Tibial artery (tissue), 4 donors: ENCODE results near the gene CNOT1.

ENCODE experiments used
- DNase-seq, 2 donors: peaks; one replicate each; pipeline ENCODE4 v3.0.0-alpha.2; 2019
- H3K27ac ChIP-seq, 2 donors: fragments of 200-600 bp; sonication (generic) in 1 of 2; 1 replicate in 1 of 2; 2 replicates in 1 of 2; pipeline ENCODE4 v1.5.1; 2018 to 2019; ENCODE audit warnings: mild to moderate bottlenecking in 1 of 2
- H3K27me3 ChIP-seq, 2 donors: fragments of 200-600 bp; sonication (generic) in 1 of 2; one replicate each; pipeline versions ENCODE4 v1.5.1 to v1.6.0; 2016 to 2019
- H3K36me3 ChIP-seq, 3 donors: fragments of 200-600 bp; sonication (generic) in 2 of 3; one replicate each; pipeline ENCODE4 v1.5.1; 2016 to 2019; ENCODE audit warnings: mild to moderate bottlenecking in 2 of 3
- H3K4me1 ChIP-seq, 4 donors: fragments of 200-600 bp; sonication (generic) in 2 of 4; 1 replicate in 3 of 4; 2 replicates in 1 of 4; pipeline ENCODE4 v1.5.1; 2016 to 2019
- H3K4me3 ChIP-seq, 2 donors: fragments of 200-600 bp; sonication (generic) in 1 of 2; 1 replicate in 1 of 2; 2 replicates in 1 of 2; pipeline ENCODE4 v1.5.1; 2018 to 2019; ENCODE audit warnings: mild to moderate bottlenecking in 2 of 2
- H3K9me3 ChIP-seq, 3 donors: fragments of 200-600 bp; sonication (generic) in 1 of 3; one replicate each; pipeline ENCODE4 v1.5.1; 2016 to 2019
- intact Hi-C: fragments of 100-400 bp; cut with DNase I; formaldehyde crosslinking; loops from one replicate; pipeline ENCODE4 v1.15.0; 2023; ENCODE audit warnings: low total_unique reads
- TF ChIP-seq, protein P1 (sequence below), 2 experiments: fragments of 200-600 bp in 1 of 2; fragments of 450-650 bp in 1 of 2; IDR thresholded peaks; one replicate each; pipeline ENCODE4 v1.5.1; 2017 to 2019; ENCODE audit warnings: antibody characterized with exemption in 2 of 2, mild to moderate bottlenecking in 1 of 2, moderate library complexity in 1 of 2

The CNOT1 gene

DNA sequence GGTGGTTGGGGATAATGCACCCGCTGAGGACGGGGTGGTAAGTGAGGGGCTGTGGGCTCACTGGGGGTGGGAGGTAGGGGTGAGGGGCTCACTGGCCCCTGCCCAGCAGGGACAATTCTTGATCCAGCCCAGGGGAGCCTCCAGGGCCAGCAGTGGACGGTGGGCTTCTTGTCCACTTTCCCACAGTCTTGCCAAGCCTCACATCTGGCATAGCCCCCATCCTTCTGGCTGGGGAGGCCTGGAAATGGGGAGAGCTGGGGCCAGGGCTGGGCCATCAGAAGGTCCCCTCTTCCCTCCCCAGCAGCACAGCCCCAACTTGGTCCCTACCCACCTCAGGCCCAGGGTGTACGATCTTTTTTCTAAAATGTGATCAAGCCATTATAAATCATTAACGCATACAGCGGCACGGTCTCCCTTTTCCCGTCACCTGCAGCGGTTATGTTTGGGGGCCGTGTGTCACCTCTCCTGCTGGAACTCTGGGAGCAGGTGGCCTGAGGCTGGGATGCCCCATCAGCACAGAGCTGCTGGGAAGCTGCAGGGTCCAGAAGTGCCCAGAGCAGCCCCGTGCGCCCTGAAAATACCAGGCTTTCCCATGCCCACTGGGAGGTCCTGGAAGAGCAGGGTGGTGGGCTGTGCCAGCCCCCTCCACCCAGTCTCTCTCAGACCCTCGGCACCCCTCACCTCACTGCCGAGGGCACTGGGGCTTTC, 121.5 kb downstream of the CNOT1 start:
- no peaks in the 10 kb centered on the region for H3K9me3 ChIP-seq
- TF ChIP-seq, protein P1, sequence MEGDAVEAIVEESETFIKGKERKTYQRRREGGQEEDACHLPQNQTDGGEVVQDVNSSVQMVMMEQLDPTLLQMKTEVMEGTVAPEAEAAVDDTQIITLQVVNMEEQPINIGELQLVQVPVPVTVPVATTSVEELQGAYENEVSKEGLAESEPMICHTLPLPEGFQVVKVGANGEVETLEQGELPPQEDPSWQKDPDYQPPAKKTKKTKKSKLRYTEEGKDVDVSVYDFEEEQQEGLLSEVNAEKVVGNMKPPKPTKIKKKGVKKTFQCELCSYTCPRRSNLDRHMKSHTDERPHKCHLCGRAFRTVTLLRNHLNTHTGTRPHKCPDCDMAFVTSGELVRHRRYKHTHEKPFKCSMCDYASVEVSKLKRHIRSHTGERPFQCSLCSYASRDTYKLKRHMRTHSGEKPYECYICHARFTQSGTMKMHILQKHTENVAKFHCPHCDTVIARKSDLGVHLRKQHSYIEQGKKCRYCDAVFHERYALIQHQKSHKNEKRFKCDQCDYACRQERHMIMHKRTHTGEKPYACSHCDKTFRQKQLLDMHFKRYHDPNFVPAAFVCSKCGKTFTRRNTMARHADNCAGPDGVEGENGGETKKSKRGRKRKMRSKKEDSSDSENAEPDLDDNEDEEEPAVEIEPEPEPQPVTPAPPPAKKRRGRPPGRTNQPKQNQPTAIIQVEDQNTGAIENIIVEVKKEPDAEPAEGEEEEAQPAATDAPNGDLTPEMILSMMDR (IDR thresholded peaks at IDR 0.05) = no peak
- H3K4me3 ChIP-seq = no peak overlapping the region
- H3K4me1 ChIP-seq = no peaks in the 10 kb centered on the region
- H3K36me3 ChIP-seq = no peaks in the 10 kb centered on the region
- intact Hi-C loops = loop anchor here (10.0 kb wide), 1 partner anchor 247 kb away; no protein-coding TSS in a partner anchor
- no peak overlapping the region for H3K27ac ChIP-seq
- peak in 1 of 2 donors; percentile 60 for DNase-seq
- peaks cover 0 to 35% of the 10 kb centered on the region in 2 donors for H3K27me3 ChIP-seq

DNA sequence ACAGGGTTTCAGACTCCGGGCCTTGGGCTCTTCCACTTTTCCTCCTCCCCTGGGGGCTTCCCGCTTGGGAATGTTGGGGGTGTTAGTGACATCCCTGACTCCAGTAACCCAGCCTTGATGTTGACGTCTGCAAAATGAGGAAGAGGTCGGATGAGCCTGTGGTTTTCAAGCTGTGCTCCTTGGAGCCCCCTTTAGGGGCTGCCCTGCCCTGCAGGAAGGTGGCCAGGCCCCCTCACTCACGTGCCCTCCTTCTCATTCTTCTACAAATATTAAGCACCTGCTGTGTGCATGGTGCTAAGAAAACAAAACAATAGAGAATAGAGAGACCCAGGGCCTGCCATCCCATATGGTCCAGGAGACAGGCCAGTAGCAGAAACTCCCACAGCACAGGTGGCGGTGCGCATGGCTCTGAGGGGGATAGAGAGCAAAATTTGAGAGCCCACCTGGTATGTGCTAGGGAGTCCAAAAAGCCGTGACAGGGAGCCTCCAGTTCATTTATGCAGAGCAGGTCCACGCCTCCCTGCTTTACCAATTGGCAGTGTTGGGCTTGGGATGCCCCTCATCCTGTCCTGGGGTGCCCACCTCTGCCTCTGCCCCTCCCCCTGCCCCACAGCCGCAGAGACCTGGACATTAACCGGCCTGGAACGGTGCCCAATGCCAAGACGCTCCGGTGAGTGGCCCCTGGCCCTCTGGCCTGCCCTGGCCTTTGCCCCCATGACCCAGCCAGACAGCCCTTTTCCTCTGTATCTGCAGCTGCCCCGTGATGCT, 122.2 kb downstream of the CNOT1 start:
- TF ChIP-seq, protein P1 (IDR thresholded peaks at IDR 0.05) = no peak
- H3K4me1 ChIP-seq = no peaks in the 10 kb centered on the region
- H3K27me3 ChIP-seq = peaks cover 0 to 42% of the 10 kb centered on the region in 2 donors
- no peaks in the 10 kb centered on the region for H3K9me3 ChIP-seq
- peak in 1 of 2 donors; percentile 56 for DNase-seq
- intact Hi-C loops = loop anchor here (10.0 kb wide), 1 partner anchor 247 kb away; no protein-coding TSS in a partner anchor
- H3K36me3 ChIP-seq = no peaks in the 10 kb centered on the region
- H3K27ac ChIP-seq = no peak overlapping the region
- H3K4me3 ChIP-seq = no peak overlapping the region

DNA sequence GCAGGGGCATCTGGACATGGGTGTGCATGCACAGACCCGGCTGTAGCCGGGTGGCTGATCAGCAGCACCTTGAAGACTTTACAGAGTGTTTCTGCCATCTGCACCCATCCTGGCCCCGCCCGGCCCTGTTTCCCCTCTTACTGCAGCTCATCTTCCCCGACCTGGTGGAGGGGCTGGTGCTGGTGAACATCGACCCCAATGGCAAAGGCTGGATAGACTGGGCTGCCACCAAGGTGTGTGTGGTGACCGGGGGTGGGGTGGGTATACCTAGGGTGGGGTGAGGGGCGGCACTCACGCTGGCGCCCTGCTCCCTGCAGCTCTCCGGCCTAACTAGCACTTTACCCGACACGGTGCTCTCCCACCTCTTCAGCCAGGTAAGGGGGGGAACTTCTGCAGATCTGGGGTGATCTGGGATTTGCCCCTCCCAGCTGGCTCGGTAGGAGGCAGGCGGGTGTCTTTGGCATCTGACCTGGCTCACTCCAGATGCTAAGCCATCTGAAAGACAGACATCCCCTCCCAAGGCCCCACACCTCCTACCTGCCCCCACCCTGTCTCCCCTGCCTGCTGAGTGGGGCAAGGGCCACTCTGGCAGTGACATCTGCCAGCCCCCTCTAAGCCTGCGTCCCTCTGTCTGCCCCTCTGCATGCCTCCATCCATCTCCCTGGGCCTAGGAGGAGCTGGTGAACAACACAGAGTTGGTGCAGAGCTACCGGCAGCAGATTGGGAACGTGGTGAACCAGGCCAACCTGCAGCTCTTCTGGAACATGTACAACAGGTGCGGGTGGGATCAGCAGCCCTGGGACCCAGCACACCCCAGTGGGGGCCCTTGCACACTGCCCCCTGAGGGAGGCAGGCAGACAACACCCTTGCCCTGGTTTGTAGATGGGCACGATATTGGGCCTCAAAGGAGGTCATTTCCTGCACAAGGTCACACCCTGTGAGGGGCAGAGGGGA, 123.1 kb downstream of the CNOT1 start:
- peak in 1 of 2 donors; percentile 62 for DNase-seq
- H3K36me3 ChIP-seq = no peaks in the 10 kb centered on the region
- intact Hi-C loops = loop anchor here (10.0 kb wide), 1 partner anchor 248 kb away; no protein-coding TSS in a partner anchor
- H3K27ac ChIP-seq = no peak overlapping the region
- TF ChIP-seq, protein P1 (IDR thresholded peaks at IDR 0.05) = no peak
- peaks cover 0 to 51% of the 10 kb centered on the region in 2 donors for H3K27me3 ChIP-seq
- H3K4me3 ChIP-seq = no peak overlapping the region
- H3K4me1 ChIP-seq = peaks cover 0 to 2% (median under 1%) of the 10 kb centered on the region in 4 donors
- H3K9me3 ChIP-seq = no peaks in the 10 kb centered on the region

DNA sequence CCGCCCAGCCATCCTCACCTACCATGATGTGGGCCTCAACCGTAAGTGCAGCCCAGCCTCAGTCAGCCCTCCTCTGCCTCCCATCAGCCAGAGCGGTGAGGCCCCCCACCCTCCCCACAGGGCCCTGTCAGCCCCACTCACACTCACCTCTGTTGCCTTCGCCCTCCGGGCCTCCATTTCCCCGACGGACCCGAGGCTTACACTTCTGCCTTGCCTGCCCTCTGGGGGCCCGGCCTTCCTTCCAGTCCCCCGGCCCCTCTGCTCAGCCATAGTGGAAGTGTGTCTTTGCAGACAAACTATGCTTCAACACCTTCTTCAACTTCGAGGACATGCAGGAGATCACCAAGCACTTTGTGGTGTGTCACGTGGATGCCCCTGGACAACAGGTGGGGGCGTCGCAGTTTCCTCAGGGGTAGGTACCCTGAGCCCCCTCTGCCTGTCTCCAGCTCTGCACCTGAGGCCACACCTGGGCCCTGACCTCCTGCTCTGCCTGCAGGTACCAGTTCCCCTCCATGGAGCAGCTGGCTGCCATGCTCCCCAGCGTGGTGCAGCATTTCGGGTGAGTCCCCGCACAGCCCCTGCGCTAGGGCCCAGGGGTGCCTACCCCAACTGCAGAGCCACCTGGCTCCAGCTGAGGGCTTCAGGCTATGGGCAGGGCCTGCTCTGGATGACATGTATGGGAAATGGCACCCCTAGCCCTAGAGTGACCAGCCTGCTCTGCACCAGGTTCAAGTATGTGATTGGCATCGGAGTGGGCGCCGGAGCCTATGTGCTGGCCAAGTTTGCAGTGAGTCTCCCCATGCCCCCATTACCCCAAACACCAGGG, 125.5 kb downstream of the CNOT1 start:
- peaks cover 0 to 18% (median 9%) of the 10 kb centered on the region in 4 donors for H3K4me1 ChIP-seq
- intact Hi-C loops = loop anchor here (10.0 kb wide), 1 partner anchor 251 kb away; no protein-coding TSS in a partner anchor
- peaks cover 0 to 69% of the 10 kb centered on the region in 2 donors for H3K27me3 ChIP-seq
- TF ChIP-seq, protein P1 (IDR thresholded peaks at IDR 0.05) = no peak
- no peak overlapping the region for H3K4me3 ChIP-seq
- H3K9me3 ChIP-seq = no peaks in the 10 kb centered on the region
- no peaks in the 10 kb centered on the region for H3K36me3 ChIP-seq
- H3K27ac ChIP-seq = no peak overlapping the region
- DNase-seq = peak in 1 of 2 donors; percentile 55
